Esophagus squamous epithelium (tissue), 5 donors: Measurements from ENCODE around the gene MEAK7. TPM values are rescaled to one million over a fixed set of nuclear protein-coding genes. Genes with fewer than 3 reads are reported as not detected.

Experiments
- DNase-seq: peaks from one replicate; lab custom pipeline; 2025; lab: John Stamatoyannopoulos, UW
- H3K27ac ChIP-seq, 4 donors: fragments of 200-600 bp; sonication (generic); one replicate each; pipeline ENCODE4 v1.5.1; 2016 to 2019; ENCODE audit warnings: mild to moderate bottlenecking in 1 of 4
- H3K27me3 ChIP-seq, 4 donors: fragments of 200-600 bp; sonication (generic); 1 replicate in 3 of 4; 2 replicates in 1 of 4; pipeline versions ENCODE4 v1.5.1 to v1.6.0; 2017 to 2021; ENCODE audit warnings: antibody characterized with exemption in 1 of 4
- H3K36me3 ChIP-seq, 3 donors: fragments of 200-600 bp; sonication (generic); one replicate each; pipeline ENCODE4 v1.5.1; 2016 to 2019
- H3K4me1 ChIP-seq, 3 donors: fragments of 200-600 bp; sonication (generic); one replicate each; pipeline ENCODE4 v1.5.1; 2017 to 2019
- H3K4me3 ChIP-seq, 4 donors: fragments of 200-600 bp; sonication (generic); 1 replicate in 3 of 4; 2 replicates in 1 of 4; pipeline ENCODE4 v1.5.1; 2016 to 2019; ENCODE audit warnings: mild to moderate bottlenecking in 2 of 4, moderate library complexity in 1 of 4
- H3K9me3 ChIP-seq, 3 donors: fragments of 200-600 bp; sonication (generic); one replicate each; pipeline ENCODE4 v1.5.1; 2016 to 2019
- CTCF ChIP-seq, 6 experiments: fragments of 450-650 bp in 4 of 6; fragments of 200-600 bp in 2 of 6; sonication (generic) in 2 of 6; IDR thresholded peaks; one replicate each; pipeline ENCODE4 v1.5.1; 2016 to 2019; ENCODE audit warnings: antibody characterized with exemption in 6 of 6, mild to moderate bottlenecking in 4 of 6, moderate library complexity in 4 of 6
- POLR2A ChIP-seq, 4 donors: fragments of 450-650 bp; IDR thresholded peaks; one replicate each; pipeline ENCODE4 v1.6.1; 2017; ENCODE audit warnings: antibody characterized with exemption in 4 of 4, mild to moderate bottlenecking in 4 of 4, moderate library complexity in 3 of 4
- WGBS, 2 donors: methylation state at CpG; one replicate each; pipeline ENCODE4 v1.1.5; 2018; 5-methylcytosine and 5-hydroxymethylcytosine counted together
- intact Hi-C: fragments of 100-400 bp; cut with DNase I; formaldehyde crosslinking; loops from one replicate; pipeline ENCODE4 v1.15.0; 2022
- total RNA-seq, 4 donors: library from RNA; depleted of rRNA; stranded (reverse); fragments of >200 nt; gene quantifications; one replicate each; pipeline ENCODE4 v1.1.0, GENCODE V29; 2016
- donor health status: DM: yes; HTN: yes; CAD: no.

Gene MEAK7, protein sequence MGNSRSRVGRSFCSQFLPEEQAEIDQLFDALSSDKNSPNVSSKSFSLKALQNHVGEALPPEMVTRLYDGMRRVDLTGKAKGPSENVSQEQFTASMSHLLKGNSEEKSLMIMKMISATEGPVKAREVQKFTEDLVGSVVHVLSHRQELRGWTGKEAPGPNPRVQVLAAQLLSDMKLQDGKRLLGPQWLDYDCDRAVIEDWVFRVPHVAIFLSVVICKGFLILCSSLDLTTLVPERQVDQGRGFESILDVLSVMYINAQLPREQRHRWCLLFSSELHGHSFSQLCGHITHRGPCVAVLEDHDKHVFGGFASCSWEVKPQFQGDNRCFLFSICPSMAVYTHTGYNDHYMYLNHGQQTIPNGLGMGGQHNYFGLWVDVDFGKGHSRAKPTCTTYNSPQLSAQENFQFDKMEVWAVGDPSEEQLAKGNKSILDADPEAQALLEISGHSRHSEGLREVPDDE
- total RNA-seq: 10 to 100 TPM; 20.2 to 35.9 (median 29.9) TPM

- TF ChIP-seq POLR2A (IDR thresholded peaks at IDR 0.05) (peak in 3 of 4 donors; percentile 68 to 89 (median 84)), CTCF (IDR thresholded peaks at IDR 0.05) (peak in 2 of 6 experiments; percentile 8 to 19)
- H3K27me3 ChIP-seq: no peaks in the 10 kb centered on the region
- H3K4me1 ChIP-seq: peaks cover 31 to 69% (median 33%) of the 10 kb centered on the region in 3 donors
- intact Hi-C loops: no loop called here
- H3K9me3 ChIP-seq: no peaks in the 10 kb centered on the region
- peak; percentile 89 for DNase-seq
- H3K4me3 ChIP-seq: peak within 1 kb of the TSS; percentile 84 to 94 (median 88)
- H3K36me3 ChIP-seq: peaks cover 0 to 10% (median 0%) of the 10 kb centered on the region in 3 donors
- 0% methylated on average over 17 of the region's 45 CpGs; no CpG with 5 or more reads in 1 of the 2 donors for WGBS, 2 donors
- peak within 1 kb of the TSS; percentile 93 to 98 (median 97) for H3K27ac ChIP-seq
Observed at GRCh38 chr16:84504420-84505248, at the start of gene MEAK7. Gene MEAK7, minus strand, starts transcription at chr16:84504659. Its CDS starts 6,573 bp downstream, at chr16:84498086.

DNA sequence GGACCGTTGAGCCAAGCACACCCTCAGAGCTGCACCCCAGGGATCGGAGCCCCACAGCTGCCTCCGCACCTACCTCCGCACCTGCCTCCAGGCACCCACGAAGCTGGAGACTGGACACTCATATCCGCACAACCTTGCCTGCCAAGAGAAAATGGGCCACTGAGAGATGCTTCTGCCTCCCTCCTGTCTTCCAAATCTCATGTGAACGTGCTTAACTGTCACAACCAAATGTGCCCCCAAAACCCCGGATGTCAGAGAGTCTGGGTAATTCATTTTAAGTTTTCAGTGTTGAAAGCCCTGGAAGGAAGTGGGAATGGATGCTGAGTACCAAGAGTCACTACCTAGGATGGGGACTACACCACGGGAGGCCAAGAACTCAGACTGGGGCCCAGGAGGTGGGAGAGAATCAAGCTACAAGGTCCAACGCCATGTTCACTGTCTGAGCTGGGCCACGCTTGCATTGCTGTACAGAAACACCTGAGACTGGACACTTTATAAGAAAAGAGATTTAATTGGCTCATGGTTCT, 49.5 kb upstream of the MEAK7 start:
- 72 to 100% methylated on average over 2 to 11 of the region's 11 CpGs for WGBS, 2 donors
- Histone ChIP-seq H3K36me3 (no peaks in the 10 kb centered on the region), H3K27ac (peak overlapping the region in 1 of 4 donors; percentile 29), H3K4me1 (peaks cover 0 to 11% (median 0%) of the 10 kb centered on the region in 3 donors), H3K9me3 (no peaks in the 10 kb centered on the region), H3K27me3 (peaks cover 0 to 26% (median 0%) of the 10 kb centered on the region in 4 donors), H3K4me3 (peak overlapping the region in 1 of 4 donors; percentile 28)
- DNase-seq: no peak
- TF ChIP-seq CTCF (IDR thresholded peaks at IDR 0.05) (no peak), POLR2A (IDR thresholded peaks at IDR 0.05) (peak in 1 of 4 donors; percentile 20)
- intact Hi-C loops: no loop called here

- Histone ChIP-seq H3K27ac (peak overlapping the region in 1 of 4 donors; percentile 21), H3K36me3 (no peaks in the 10 kb centered on the region), H3K27me3 (peaks cover 0 to 16% (median 0%) of the 10 kb centered on the region in 4 donors), H3K4me1 (peaks cover 0 to 11% (median 0%) of the 10 kb centered on the region in 3 donors), H3K4me3 (no peak overlapping the region), H3K9me3 (no peaks in the 10 kb centered on the region)
- 100% methylated on average over 1 of the region's 4 CpGs for WGBS, 2 donors
- TF ChIP-seq CTCF (IDR thresholded peaks at IDR 0.05): no peak
- TF ChIP-seq POLR2A (IDR thresholded peaks at IDR 0.05): no peak
- intact Hi-C loops: no loop called here
- DNase-seq: no peak
Observed at GRCh38 chr16:84552135-84552534, 47.7 kb upstream of the MEAK7 start.

DNA sequence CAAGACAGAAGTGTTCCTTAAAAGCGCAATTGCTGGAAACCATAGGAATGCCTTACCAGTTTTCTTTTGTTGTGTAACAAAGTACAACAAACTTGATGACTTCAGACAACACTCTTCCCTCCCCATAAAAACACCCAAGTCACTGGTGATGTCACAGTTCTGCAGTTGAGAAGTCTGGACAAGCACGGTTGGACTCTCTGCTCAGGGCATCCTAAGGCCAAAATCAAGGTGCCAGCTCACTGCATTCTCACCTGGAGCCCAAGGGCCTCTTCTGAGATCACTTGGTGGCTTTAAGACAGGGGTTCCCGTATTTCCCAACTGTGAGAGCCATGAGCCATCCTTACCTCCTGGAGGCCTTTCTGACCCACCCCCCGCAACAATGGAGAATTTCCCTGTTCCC, 45.6 kb upstream of the MEAK7 start:
- Histone ChIP-seq H3K27me3 (peaks cover 0 to 7% (median 0%) of the 10 kb centered on the region in 4 donors), H3K27ac (peak overlapping the region in 2 of 4 donors; percentile 70 to 79), H3K36me3 (no peaks in the 10 kb centered on the region), H3K4me1 (peaks cover 0 to 6% (median 0%) of the 10 kb centered on the region in 3 donors), H3K9me3 (no peaks in the 10 kb centered on the region), H3K4me3 (no peak overlapping the region)
- intact Hi-C loops: no loop called here
- DNase-seq: no peak
- 56 to 64% methylated on average over 3 to 4 of the region's 4 CpGs for WGBS, 2 donors
- TF ChIP-seq POLR2A (IDR thresholded peaks at IDR 0.05) (no peak), CTCF (IDR thresholded peaks at IDR 0.05) (no peak)
